ENCODE measurements around the gene VKORC1. TPM values are rescaled to one million over a fixed set of nuclear protein-coding genes. Genes with fewer than 3 reads are reported as not detected.
"Not testable (repeated sequence)": the region's sequence is repeated elsewhere in the genome, so short reads cannot be mapped to it uniquely, and the experiment has no call there.

Gene VKORC1
- polyA plus RNA-seq (2014; cell fraction: cytosol; rRNA removed) = 152 and 159 TPM in 2 replicates
- 119 and 126 TPM in 2 replicates for polyA plus RNA-seq (2014; cell fraction: nucleus; rRNA removed)

GRCh38 chr16:31094424-31095120 is at the start of gene VKORC1:
Gene VKORC1 (minus strand): TSS chr16:31094797. CDS start chr16:31094729, 68 bp downstream.
- DNase-seq (ENCODE audit: low spot score) = peak; percentile 97

DNA sequence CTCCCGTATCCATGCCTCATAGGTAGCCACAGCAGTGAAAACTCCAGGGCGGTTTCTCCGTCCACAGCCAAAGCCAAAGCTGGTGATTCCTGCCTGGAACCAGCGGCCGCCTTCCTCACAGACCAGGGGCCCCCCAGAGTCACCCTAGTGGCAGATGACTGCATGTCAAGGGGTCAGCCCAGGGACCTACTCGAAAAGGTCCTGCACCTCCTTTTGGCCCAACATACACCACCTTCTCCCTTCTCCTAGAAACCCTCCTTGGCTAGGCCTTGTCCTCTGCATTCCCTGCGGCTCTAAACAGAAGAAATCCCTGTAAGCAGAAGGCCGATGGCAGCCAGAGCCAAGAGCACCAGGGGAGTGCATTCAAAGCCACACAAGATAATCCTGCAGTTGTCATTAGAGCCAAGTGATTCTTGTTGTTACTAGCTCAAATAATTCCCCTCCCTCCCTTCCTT is 49.1 kb upstream of the VKORC1 start:
- no peak for DNase-seq (ENCODE audit: low spot score)

- DNase-seq (ENCODE audit: low spot score) = no peak
Measured at GRCh38 chr16:31143011-31143693, 48.6 kb upstream of the VKORC1 start.

GRCh38 chr16:31142109-31143010 is 47.8 kb upstream of the VKORC1 start:
- DNase-seq (ENCODE audit: low spot score) = peak; percentile 98

- no peak for DNase-seq (ENCODE audit: low spot score)
Measured at GRCh38 chr16:31141489-31142108, 47.0 kb upstream of the VKORC1 start.

DNA sequence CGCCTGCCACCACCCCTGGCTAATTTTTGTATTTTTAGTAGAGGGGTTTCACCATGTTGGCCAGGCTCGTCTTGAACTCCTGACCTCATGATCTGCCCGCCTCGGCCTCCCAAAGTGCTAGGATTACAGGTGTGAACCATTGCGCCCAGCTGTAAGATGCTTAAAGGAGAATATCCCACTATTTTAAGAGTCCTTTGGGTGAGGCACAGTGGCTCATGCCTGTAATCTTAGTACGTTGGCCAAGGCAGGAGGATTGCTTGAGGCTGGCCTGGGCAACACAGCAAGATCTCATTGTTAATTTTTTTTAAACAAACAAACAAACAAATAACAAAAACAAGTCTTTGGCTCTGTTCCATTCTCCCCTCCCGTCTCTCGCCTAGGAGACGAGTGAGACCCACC is 46.5 kb upstream of the VKORC1 start:
- not testable (repeated sequence) for DNase-seq (ENCODE audit: low spot score)

DNA sequence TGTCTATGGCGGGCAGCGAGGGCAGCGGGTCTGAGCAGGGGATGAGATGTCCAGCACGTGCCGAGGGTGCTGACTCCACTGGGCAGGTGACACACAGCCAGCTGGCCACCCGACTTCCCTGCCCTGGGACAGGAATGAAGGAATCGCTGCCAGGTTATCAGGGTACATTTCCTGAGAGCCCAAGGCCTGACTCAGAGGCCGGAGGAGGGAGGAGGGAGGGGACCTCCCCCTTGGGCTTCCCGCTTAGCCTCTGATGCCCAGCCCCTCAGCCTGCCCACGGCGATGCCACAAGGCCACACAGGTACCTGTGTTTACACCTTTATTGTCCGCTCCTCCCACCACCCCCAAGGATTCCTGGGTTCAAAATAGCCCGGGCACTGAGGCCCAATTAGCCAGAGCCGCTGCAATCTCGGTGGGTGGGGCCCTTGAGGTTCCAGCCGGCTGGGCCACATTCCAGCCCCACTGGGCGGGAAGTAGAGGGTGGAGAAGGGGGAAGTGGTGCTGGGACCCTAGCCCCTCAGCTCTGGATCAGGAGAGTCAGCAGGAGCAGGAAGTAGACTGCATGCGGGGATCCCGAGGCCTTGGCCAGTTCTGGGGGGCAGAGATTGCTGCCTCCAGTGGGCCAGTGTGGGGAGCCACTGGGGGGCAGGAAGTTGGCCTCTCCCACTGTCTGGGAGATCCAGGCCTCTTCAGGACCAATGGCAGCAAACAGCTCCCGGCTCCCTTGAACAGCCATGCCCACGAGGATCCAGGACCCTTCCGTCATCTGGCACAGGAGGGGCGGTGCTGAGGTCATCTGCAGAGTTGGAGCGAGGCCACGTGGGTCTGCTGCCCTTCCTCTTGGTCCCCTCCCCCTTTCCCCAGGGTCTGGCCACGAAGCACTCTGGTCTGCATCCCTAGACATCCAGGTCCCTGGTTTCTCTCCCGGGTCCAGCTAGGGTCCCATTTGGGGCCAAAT is 44.3 kb upstream of the VKORC1 start:
- peak; percentile 73 for DNase-seq (ENCODE audit: low spot score)

GRCh38 chr16:31136822-31137499 is 42.4 kb upstream of the VKORC1 start:
- not testable (repeated sequence) for DNase-seq (ENCODE audit: low spot score)

DNA sequence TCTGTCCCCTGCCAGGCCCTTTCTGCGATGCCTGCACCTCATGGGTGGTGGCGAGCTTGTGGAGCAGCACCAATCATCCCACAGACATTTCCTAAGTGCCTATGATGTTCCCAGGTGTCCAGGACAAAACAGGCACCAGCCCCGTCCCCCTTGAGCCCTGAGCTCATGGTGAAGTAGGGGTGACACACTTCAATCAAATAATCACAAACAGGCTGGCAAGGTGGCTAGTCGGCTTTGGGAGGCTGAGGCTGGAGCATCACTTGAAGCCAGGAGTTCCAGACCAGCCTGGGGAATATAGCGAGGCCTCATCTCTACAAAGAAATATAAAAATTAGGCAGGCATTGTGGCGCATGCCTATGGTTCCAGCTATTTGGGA is 41.7 kb upstream of the VKORC1 start:
- DNase-seq (ENCODE audit: low spot score) = no peak

DNA sequence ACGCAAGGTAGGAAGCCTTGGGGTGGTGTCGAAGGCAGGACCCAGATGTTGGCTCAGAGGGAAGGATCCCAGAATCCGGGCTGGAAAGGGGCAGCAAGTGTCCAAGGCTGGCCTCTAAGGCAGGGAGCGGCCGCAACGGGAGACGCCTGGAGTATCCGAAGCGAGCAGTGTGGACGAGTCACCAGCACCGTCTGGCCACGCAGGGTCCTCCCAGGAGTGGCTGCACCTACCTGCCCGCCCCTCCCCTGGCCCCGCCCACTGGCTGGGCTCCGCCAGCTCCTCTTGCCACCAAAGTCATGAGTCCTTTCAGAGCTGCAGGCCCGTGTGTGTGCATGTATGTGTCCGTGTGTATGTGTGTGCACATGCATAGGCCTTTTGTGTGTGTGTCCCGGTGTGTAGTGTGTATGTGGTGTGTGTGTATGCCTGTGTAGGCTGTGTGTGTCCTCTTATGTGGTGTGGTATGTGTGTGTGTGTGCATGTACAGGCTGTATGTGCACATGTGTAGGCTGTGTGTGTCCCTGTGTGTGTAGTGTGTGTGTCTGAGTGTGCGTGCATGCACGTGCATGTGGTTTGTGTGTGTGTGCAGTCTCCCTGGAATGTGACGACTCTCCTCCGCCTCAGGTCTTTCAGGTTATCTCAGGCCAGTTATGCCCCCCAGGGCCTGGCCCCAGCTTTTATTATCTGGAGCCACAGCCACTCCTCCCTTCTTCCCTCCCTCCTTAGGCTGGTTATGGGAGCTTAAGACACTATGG is 41.1 kb upstream of the VKORC1 start, which contains the start of gene PRSS8:
PRSS8 (minus strand) TSS at position 193 of the 752 bp plus-strand sequence. CDS start 229 bp downstream, outside the sequence.
- DNase-seq (ENCODE audit: low spot score) = no peak

DNA sequence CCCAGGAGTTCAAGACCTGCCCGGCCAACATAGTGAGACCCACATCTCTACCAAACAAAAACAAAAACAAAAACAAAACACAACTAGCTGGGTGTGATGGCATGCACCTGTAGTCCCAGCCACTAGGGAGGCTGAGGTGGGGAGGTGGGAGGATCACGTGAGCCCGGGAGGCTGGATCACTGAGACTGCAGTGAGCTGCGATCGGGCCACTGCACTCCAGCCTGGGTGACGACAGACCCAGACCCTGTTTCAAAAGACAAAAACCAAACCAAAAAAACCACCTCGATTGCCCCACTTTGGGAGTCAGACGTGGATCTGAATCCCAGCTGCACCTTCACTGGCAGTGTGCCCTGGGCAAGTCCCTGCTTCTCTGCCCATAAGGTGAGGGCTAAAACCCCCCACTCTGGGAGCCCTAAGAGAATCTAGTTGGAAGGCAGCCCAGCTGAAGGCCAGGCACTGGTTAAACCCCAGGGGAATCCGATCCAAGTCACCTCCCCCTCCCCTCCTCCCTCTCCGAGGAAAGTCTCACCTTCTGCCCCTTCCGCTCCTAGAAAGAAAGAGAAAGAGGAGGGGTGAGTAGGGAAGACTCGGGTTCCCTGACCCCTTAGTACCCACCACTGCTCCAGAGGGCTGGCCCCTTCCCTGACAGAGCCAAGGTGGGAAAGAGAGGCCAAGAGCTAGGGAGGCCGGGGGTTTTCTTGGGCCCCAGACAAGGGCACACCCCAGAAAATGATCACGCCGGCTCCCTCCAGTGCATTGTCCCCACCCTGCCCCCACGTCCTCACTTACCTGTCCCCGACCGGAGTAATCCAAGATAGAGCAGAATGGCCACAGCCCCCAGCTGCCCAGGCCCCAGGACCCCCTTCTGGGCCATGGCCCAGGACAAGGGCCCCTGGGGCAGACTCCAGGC is 40.3 kb upstream of the VKORC1 start:
- DNase-seq (ENCODE audit: low spot score) = peak; percentile 39

DNA sequence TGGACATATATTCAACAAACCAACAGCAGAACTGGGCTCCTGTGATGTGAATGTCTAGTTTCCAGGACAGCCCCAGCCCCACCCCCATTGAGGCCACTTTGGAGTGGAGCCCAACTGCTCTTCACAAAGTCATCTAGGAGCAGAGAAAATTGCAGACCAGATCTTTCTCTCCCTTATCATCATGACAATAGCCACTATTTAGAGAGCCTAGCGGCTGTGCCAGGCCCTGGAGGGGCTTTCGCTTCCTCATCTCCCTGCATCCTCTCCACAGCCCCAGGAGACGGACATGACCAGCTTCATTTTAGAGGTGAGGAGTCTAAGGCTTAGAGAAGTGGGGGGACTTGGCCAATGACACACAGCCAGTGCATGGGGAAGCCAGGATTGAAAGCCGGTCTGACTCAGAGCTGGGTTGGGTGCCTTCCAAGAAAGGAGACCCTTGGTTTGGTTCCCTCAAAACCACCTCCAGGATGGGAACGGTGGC is 39.5 kb upstream of the VKORC1 start:
- no peak for DNase-seq (ENCODE audit: low spot score)

DNA sequence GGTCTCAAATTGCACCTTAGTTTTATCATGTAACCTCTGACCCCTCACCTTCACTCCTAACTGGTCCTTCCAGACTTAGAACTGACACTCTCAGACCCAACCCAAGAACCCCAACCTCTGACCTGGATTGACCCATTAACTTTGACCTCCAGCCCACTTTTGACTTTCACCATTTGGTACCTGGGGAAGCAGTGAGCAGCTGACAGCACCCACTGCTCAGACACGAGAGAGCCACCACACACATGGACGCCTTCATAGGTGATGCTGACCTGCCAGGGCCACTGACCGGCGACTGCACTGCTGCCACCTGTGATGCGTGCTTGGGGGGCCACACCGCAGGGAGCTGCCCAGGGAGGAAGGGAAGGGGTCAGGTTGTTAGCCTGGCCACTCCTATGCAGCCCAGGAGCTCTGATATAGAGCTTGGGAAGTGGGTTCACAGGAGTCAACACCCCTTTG is 38.5 kb upstream of the VKORC1 start:
- no peak for DNase-seq (ENCODE audit: low spot score)

GRCh38 chr16:31132303-31132979 is 37.8 kb upstream of the VKORC1 start:
- no peak for DNase-seq (ENCODE audit: low spot score)

DNA sequence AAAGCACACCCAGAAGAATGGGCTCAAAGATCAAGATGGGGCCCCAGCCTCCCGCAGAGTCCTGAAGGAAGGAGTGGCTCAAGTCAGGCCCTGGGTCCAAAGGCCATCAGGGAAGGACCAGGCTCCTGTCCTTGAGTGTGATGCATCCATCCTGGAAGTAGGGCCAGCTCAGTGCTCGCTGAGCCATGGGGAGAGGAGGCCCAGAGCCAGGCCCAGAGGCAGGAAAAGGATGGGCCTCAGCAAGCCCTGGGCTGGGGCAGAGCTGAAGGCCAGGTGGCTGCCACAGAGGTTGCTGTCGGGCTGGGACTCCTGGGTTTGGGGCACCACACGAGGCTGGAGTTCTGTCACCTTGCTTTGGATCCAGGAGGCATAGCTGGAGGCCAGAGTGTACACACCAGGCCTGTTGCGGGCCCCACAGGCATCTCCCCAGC is 37.3 kb upstream of the VKORC1 start:
- DNase-seq (ENCODE audit: low spot score) = no peak

DNA sequence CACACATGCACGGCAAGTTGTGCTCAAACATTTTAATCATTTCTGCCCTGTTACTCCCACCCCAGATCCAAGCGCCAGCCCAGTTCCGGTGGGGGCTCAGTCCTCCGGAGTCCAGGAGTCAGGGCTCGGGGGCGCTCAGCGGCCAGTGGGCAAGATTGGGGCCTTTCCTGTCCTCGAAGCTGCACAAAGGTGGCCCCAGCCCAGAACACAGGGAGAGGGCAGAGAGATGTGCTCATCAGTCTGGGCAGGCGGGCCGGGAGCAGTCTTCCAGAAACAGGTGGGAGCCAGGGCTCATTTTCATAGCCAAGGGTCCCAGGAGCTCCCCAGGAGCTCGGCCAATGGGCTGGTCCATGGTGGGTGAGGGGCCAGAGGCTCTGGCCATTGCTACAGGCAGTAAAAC is 36.8 kb upstream of the VKORC1 start:
- no peak for DNase-seq (ENCODE audit: low spot score)

DNA sequence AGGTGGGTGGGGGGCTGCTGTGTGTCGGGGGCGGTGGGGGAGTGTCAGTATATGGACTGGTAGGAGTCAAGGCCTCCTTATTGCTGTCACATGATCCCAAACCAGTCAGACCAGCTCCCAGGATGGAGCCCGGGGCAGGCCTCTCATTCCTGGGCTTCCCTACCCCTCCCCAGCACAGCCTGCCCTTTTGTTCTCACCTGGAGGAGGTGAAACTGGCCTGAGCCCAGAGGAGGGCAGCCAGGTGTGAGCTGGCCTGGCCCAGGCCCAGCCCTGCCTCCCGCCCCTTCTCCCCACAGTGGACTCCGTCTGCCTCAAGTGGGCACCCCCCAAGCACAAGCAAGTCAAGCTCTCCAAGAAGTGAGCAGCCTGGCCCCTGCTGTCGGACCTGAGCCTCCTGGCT is 36.3 kb upstream of the VKORC1 start:
- no peak for DNase-seq (ENCODE audit: low spot score)

All from SK-N-DZ (cell line).